Measurements from ENCODE around the gene CCDC186. TPM values are rescaled to one million over a fixed set of nuclear protein-coding genes. Genes with fewer than 3 reads are reported as not detected.

CCDC186 gene
- total RNA-seq, 1 experiment from 2014 or later: 14.4 TPM

DNA sequence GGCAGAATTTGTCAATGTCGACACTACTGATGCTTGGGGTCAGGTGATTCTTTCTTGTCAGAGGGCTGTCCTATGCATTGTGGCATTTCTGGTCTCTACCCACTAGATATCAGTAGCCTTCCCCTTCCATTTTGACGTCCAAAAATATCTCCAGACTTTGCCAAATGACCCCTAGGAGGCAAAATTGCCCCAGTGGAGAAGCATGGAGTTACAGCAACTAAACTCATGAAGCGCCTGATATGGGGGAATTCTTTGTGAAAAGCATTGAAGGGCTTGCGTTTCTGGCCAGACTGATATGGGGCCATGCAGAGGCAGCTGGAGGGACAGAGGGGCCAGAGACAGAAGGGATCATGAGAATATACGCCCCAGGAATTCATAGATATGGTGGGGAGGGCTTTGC, 86.7 kb downstream of the CCDC186 start:
- POLR2A ChIA-PET: no interaction called here

DNA sequence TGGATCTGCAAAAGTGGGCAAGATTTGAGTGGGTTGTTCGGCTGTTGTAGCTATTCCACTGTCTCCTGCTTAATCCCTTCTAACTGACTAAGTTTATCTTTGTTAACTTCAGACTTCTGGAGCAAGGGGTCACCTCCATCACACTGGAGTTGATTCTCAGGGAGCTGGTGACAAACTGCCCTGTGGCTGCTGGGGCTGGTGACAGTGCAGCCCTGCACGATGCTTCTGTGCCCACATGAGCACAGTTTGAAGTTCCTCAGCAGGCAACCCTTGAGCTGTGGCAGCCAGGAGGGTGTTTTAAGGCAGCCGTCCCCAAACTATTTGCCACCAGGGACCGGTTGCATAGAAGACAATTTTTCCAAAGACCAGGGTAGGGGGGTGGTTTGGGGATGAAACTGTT, 89.8 kb downstream of the CCDC186 start:
- in situ Hi-C loops (cut with HindIII; ENCODE audit: low pct_unique_long_range_greater_than_20kb, low sequenced_read_pairs): no loop called here
- H3K36me3 ChIP-seq (ENCODE audit: control insufficient read depth, insufficient read depth, low read length): no peaks in the 10 kb centered on the region
- no peak for DNase-seq (ENCODE audit: low read depth, low spot score)
- ATAC-seq: no peak; the same call in 1 of the 2 replicates
- peaks cover 6% of the 10 kb centered on the region; the same call in 1 of the 2 replicates for H3K4me1 ChIP-seq (ENCODE audit: control insufficient read depth, insufficient read depth, low read length)
- CTCF ChIA-PET: interaction anchor here (0.6 kb wide), 1 partner anchor 15 kb away, joined by 3 read pairs; no protein-coding TSS in a partner anchor
- no peak for TF ChIP-seq TCF7L2 (IDR thresholded peaks at IDR 0.05; ENCODE audit: low read depth, low read length)
- TF ChIP-seq, protein P1, sequence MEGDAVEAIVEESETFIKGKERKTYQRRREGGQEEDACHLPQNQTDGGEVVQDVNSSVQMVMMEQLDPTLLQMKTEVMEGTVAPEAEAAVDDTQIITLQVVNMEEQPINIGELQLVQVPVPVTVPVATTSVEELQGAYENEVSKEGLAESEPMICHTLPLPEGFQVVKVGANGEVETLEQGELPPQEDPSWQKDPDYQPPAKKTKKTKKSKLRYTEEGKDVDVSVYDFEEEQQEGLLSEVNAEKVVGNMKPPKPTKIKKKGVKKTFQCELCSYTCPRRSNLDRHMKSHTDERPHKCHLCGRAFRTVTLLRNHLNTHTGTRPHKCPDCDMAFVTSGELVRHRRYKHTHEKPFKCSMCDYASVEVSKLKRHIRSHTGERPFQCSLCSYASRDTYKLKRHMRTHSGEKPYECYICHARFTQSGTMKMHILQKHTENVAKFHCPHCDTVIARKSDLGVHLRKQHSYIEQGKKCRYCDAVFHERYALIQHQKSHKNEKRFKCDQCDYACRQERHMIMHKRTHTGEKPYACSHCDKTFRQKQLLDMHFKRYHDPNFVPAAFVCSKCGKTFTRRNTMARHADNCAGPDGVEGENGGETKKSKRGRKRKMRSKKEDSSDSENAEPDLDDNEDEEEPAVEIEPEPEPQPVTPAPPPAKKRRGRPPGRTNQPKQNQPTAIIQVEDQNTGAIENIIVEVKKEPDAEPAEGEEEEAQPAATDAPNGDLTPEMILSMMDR (IDR thresholded peaks at IDR 0.05): no peak
- no peak for TF ChIP-seq SIN3A (IDR thresholded peaks at IDR 0.05; ENCODE audit: borderline replicate concordance, insufficient read depth, low read depth, low read length)
- TF ChIP-seq, protein P2, sequence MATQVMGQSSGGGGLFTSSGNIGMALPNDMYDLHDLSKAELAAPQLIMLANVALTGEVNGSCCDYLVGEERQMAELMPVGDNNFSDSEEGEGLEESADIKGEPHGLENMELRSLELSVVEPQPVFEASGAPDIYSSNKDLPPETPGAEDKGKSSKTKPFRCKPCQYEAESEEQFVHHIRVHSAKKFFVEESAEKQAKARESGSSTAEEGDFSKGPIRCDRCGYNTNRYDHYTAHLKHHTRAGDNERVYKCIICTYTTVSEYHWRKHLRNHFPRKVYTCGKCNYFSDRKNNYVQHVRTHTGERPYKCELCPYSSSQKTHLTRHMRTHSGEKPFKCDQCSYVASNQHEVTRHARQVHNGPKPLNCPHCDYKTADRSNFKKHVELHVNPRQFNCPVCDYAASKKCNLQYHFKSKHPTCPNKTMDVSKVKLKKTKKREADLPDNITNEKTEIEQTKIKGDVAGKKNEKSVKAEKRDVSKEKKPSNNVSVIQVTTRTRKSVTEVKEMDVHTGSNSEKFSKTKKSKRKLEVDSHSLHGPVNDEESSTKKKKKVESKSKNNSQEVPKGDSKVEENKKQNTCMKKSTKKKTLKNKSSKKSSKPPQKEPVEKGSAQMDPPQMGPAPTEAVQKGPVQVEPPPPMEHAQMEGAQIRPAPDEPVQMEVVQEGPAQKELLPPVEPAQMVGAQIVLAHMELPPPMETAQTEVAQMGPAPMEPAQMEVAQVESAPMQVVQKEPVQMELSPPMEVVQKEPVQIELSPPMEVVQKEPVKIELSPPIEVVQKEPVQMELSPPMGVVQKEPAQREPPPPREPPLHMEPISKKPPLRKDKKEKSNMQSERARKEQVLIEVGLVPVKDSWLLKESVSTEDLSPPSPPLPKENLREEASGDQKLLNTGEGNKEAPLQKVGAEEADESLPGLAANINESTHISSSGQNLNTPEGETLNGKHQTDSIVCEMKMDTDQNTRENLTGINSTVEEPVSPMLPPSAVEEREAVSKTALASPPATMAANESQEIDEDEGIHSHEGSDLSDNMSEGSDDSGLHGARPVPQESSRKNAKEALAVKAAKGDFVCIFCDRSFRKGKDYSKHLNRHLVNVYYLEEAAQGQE (IDR thresholded peaks at IDR 0.05; ENCODE audit: insufficient read depth in 1 of 2, low read depth in 2 of 2, low read length in 1 of 2): no peak
- no peak for TF ChIP-seq POLR2AphosphoS5 (IDR thresholded peaks at IDR 0.05; ENCODE audit: low read depth, low read length)
- POLR2A ChIA-PET: no interaction called here
- H3K27me3 ChIP-seq (ENCODE audit: control insufficient read depth, insufficient read depth, low read length): no peaks in the 10 kb centered on the region
- H3K4me3 ChIP-seq (ENCODE audit: low read depth in 2 of 2, low read length in 2 of 2): no peak overlapping the region
- H3K27ac ChIP-seq (ENCODE audit: low read length): no peak overlapping the region
- H3K9me3 ChIP-seq (ENCODE audit: control insufficient read depth, insufficient read depth, low read depth, low read length): no peaks in the 10 kb centered on the region
- intact Hi-C loops (cut with micrococcal nuclease; ENCODE audit: unreplicated experiment): no loop called here
- no TSS peak for BruUV-seq (replicated peaks)

More for the DNA sequence above, 86.7 kb downstream of the CCDC186 start:
- Histone ChIP-seq H3K27ac (ENCODE audit: low read length) (no peak overlapping the region), H3K4me3 (ENCODE audit: low read depth in 2 of 2, low read length in 2 of 2) (no peak overlapping the region), H3K4me1 (ENCODE audit: control insufficient read depth, insufficient read depth, low read length) (peaks cover 1% of the 10 kb centered on the region; the same call in 1 of the 2 replicates), H3K9me3 (ENCODE audit: control insufficient read depth, insufficient read depth, low read depth, low read length) (no peaks in the 10 kb centered on the region), H3K36me3 (ENCODE audit: control insufficient read depth, insufficient read depth, low read length) (no peaks in the 10 kb centered on the region), H3K27me3 (ENCODE audit: control insufficient read depth, insufficient read depth, low read length) (no peaks in the 10 kb centered on the region)
- CTCF ChIA-PET: interaction anchor here (0.6 to 0.9 kb wide), 2 partner anchors 16 to 40 kb away, joined by 3 to 4 read pairs; no protein-coding TSS in a partner anchor
- ATAC-seq (no peak), DNase-seq (ENCODE audit: low read depth, low spot score) (no peak)
- intact Hi-C loops (cut with micrococcal nuclease; ENCODE audit: unreplicated experiment): no loop called here
- no TSS peak for BruUV-seq (replicated peaks)
- in situ Hi-C loops (cut with HindIII; ENCODE audit: low pct_unique_long_range_greater_than_20kb, low sequenced_read_pairs): no loop called here
- TF ChIP-seq TCF7L2 (IDR thresholded peaks at IDR 0.05; ENCODE audit: low read depth, low read length) (no peak), SIN3A (IDR thresholded peaks at IDR 0.05; ENCODE audit: borderline replicate concordance, insufficient read depth, low read depth, low read length) (no peak), POLR2AphosphoS5 (IDR thresholded peaks at IDR 0.05; ENCODE audit: low read depth, low read length) (no peak)
- TF ChIP-seq, protein P1 (IDR thresholded peaks at IDR 0.05): no peak
- TF ChIP-seq, protein P2 (IDR thresholded peaks at IDR 0.05; ENCODE audit: insufficient read depth in 1 of 2, low read depth in 2 of 2, low read length in 1 of 2): no peak

Measured in Panc1 (cell line).